Endothelial cell (in vitro differentiated cells): Measurements from ENCODE around the gene RIN1. TPM values are rescaled to one million over a fixed set of nuclear protein-coding genes. Genes with fewer than 3 reads are reported as not detected.
A peak's percentile ranks its signal among the peaks of the same experiment; 100 is the strongest.

ENCODE experiments used
- DNase-seq: peaks from one replicate; pipeline ENCODE4 v3.0.0; 2021; ENCODE audit warnings: low spot score
- H3K27ac Mint-ChIP-seq: one replicate; pipeline ENCODE4 v1.8.0; 2021; ENCODE audit warnings: mixed read lengths, inconsistent platforms; ENCODE audit not compliant: unreplicated experiment
- H3K27me3 Mint-ChIP-seq: one replicate; pipeline ENCODE4 v1.8.0; 2021; ENCODE audit warnings: mild to moderate bottlenecking, moderate library complexity, mixed read lengths, inconsistent platforms; ENCODE audit not compliant: unreplicated experiment
- H3K36me3 Mint-ChIP-seq: one replicate; pipeline ENCODE4 v1.8.0; 2021; ENCODE audit warnings: mild to moderate bottlenecking, low read depth, mixed read lengths, inconsistent platforms; ENCODE audit not compliant: unreplicated experiment
- H3K4me1 Mint-ChIP-seq: one replicate; pipeline ENCODE4 v1.8.0; 2021; ENCODE audit warnings: mild to moderate bottlenecking, mixed read lengths, inconsistent platforms; ENCODE audit not compliant: unreplicated experiment
- H3K4me3 Mint-ChIP-seq: one replicate; pipeline ENCODE4 v1.8.0; 2021; ENCODE audit warnings: mild to moderate bottlenecking, mixed read lengths, inconsistent platforms; ENCODE audit not compliant: unreplicated experiment
- H3K9me3 Mint-ChIP-seq: one replicate; pipeline ENCODE4 v1.8.0; 2021; ENCODE audit warnings: mixed read lengths, inconsistent platforms; ENCODE audit not compliant: unreplicated experiment
- total RNA-seq: library from RNA; stranded (reverse); fragmentation: NEBNext Ultra II Directional; extraction: Animal tissue kit (Norgen Biotek cat#: 25700); gene quantifications from one replicate; pipeline ENCODE4 v1.2.1, GENCODE V29; 2021; ENCODE audit not compliant: unreplicated experiment
- TF ChIP-seq, protein P1 (sequence below): fragments of 200-600 bp; sonication (generic); IDR thresholded peaks from one replicate; pipeline ENCODE4 v1.5.0; 2021; ENCODE audit warnings: antibody characterized with exemption; ENCODE audit not compliant: unreplicated experiment

RIN1 gene
- total RNA-seq, 1 donor from 2014 or later = 4.8 TPM

DNA sequence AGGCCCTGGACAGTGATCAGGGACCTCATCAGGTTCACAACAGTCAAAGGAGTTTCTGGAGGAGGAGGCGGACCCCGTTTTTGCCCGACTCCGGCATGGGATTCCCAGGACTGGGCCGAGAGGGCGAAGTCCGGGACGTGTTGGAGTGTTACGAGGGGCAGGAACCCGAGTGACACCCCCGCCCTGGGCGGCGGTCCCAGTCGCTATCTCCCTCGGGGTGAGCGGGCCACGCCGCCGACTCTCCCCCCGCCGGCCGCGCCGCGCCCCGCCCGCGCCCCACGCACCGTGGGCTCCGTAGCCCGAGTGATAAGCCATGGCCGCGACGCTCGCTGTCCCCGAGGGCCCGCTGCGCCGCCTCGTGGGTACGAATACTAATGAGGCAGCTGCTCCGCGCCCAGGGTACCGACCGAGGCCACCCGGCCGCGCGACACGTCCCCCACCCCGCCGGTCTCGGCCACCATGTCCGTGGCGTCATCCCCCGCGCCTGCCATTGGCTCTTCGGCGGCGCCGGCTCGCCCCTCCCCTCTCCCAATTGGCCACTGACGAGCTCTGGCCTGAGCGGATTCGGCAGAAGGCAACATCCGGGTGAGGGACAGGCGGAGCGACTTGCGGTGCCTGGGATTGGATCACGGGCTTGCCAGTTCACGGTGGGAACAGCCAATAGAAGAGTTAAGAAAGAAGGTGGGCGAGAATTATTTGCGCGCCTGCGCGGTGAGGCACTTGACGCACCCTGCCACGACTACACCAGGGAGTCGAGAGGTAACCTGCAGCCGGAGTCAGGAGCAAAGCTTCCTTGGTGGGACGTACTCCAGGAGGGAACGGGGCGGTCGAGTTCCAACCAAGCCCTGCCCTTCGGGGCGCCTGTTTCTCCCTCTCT lies 47.3 kb downstream of the RIN1 start, which contains the start of gene YIF1A:
Gene YIF1A, minus strand, starts transcription at position 473 of the 877 bp plus-strand sequence. Its CDS starts 158 bp downstream, at position 315.
- peak; percentile 97 for DNase-seq
- H3K27me3 Mint-ChIP-seq = peaks cover 24% of the 10 kb centered on the region
- H3K36me3 Mint-ChIP-seq = peaks cover 4% of the 10 kb centered on the region
- peak within 1 kb of the TSS; percentile 92 for H3K27ac Mint-ChIP-seq
- TF ChIP-seq, protein P1, sequence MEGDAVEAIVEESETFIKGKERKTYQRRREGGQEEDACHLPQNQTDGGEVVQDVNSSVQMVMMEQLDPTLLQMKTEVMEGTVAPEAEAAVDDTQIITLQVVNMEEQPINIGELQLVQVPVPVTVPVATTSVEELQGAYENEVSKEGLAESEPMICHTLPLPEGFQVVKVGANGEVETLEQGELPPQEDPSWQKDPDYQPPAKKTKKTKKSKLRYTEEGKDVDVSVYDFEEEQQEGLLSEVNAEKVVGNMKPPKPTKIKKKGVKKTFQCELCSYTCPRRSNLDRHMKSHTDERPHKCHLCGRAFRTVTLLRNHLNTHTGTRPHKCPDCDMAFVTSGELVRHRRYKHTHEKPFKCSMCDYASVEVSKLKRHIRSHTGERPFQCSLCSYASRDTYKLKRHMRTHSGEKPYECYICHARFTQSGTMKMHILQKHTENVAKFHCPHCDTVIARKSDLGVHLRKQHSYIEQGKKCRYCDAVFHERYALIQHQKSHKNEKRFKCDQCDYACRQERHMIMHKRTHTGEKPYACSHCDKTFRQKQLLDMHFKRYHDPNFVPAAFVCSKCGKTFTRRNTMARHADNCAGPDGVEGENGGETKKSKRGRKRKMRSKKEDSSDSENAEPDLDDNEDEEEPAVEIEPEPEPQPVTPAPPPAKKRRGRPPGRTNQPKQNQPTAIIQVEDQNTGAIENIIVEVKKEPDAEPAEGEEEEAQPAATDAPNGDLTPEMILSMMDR = no peak
- H3K4me3 Mint-ChIP-seq = peak within 1 kb of the TSS; percentile 96
- H3K9me3 Mint-ChIP-seq = no peaks in the 10 kb centered on the region
- peaks cover 18% of the 10 kb centered on the region for H3K4me1 Mint-ChIP-seq

DNA sequence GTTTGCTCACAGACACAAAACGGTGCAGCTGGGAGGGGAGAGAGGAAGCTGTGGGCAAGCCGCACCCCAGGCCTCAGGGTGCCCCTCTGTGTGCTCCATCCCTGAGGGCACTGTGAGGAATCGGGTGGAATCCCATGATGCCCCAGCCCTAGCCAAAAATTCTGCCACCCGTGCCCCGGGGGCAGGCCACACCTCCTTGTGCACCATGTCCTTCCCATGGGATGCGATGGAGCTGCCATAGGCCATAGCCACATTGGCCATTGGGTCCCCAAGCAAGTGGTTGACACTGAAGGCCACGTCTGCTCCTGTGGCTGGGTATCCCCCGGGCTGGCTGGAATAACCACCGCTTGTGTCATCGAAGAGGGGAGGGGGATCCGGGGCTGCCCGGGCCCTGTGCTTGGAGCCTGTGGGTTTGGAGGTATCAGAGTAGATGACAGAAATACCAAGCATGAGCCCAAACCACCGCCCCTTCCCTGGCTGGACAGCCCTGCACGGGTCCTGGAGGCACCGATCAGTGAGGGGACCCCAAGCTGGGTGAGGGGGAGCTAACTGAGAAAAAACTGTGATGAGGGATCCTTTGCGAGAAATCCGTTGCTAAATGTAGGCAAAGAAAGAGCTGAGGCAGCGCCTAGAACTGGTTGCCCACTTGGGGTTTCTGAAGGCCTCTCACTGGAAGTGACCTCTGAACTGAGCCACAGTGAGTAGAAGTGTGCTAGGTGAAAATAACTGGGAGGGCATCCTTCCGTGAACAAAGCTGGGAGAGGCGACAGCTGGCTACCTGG lies 48.2 kb downstream of the RIN1 start:
- peaks cover 18% of the 10 kb centered on the region for H3K4me1 Mint-ChIP-seq
- TF ChIP-seq, protein P1 = no peak
- H3K36me3 Mint-ChIP-seq = peaks cover 4% of the 10 kb centered on the region
- no peaks in the 10 kb centered on the region for H3K9me3 Mint-ChIP-seq
- H3K27ac Mint-ChIP-seq = peak overlapping the region; percentile 92
- H3K27me3 Mint-ChIP-seq = peaks cover 21% of the 10 kb centered on the region
- H3K4me3 Mint-ChIP-seq = peak overlapping the region; percentile 96
- DNase-seq = no peak

DNA sequence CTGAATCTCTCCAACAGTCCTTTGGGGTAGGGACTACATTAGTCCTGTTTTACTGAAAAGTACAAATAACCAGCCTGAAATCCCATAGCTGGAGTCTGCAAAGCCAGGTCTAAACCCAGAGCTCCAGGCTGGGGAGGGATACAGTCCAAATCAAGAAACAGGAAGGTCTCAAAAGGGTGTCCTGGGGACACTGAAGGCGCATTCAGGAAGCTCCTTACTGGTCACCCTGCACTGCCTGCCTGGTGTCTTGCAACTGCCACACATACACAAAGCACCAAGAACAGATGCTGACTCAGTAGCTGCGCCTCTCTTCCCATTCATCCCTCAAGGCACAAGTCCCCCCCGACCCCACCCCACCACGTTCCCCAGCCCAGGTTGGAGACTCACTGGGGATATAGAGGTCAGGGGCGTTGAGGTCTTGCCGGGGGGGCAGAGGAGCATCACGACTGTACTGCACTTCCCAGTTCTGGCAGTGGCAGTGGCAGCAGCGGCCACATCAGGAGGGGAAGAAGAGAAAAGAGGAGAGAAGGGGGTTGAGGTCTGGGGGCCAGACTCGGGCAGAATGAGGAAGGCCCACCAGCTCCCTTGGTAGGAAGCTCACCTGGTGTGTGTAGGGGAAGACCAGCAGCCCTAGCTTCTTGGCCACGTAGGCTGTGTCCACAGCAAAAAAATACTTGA lies 48.9 kb downstream of the RIN1 start:
- Mint-ChIP-seq H3K27ac (no peak overlapping the region), H3K4me1 (peaks cover 18% of the 10 kb centered on the region), H3K27me3 (peaks cover 17% of the 10 kb centered on the region), H3K4me3 (peak overlapping the region; percentile 67), H3K9me3 (no peaks in the 10 kb centered on the region), H3K36me3 (no peaks in the 10 kb centered on the region)
- TF ChIP-seq, protein P1 = no peak
- no peak for DNase-seq

DNA sequence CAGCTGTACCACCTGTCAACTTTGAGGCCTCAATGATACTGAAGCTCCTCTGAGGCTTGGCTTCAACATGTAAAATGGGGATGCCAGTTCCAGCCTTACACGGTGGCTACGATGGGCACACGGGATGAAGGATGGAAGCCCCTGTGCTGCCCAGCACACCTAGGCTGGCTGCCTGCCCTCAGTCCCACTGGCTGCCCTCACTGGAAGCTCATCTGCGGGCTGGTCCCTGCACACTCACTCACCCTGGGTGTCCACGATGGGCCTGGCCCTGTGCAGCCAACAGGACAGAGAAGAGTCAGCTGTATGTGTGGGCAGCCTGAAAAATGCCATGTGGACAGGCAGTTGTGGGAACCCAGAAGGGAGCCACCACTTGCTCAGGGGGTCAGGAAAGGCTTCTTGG lies 49.5 kb downstream of the RIN1 start:
- Mint-ChIP-seq H3K27me3 (peaks cover 17% of the 10 kb centered on the region), H3K9me3 (no peaks in the 10 kb centered on the region), H3K27ac (no peak overlapping the region), H3K4me1 (peaks cover 18% of the 10 kb centered on the region), H3K36me3 (peaks cover under 1% of the 10 kb centered on the region), H3K4me3 (no peak overlapping the region)
- TF ChIP-seq, protein P1 = no peak
- DNase-seq = no peak
